Naive thymus-derived CD4-positive, alpha-beta T cell (primary cell): ENCODE measurements around the gene GPRIN1. TPM values are rescaled to one million over a fixed set of nuclear protein-coding genes. Genes with fewer than 3 reads are reported as not detected.
A peak's percentile ranks its signal among the peaks of the same experiment; 100 is the strongest.

Source experiments
- ATAC-seq: fragments of 150-1000 bp; cut with Tn5 transposase; 2 replicates; pipeline ENCODE4 v1.10.0; 2021; ENCODE audit warnings: mild to moderate bottlenecking, moderate library complexity
- CTCF ChIA-PET: fragments of 350-600 bp; sonication (Branson Sonifier 250); formaldehyde crosslinking; loops from one replicate; lab custom pipeline; 2021; ENCODE audit warnings: antibody characterized with exemption; lab: Charles Lee
- POLR2A ChIA-PET: fragments of 350-600 bp; sonication (Branson Sonifier 250); formaldehyde crosslinking; loops from one replicate; lab custom pipeline; 2021; ENCODE audit warnings: antibody characterized with exemption, inconsistent platforms; lab: Charles Lee
- DNase-seq, 9 donors: peaks; one replicate each; pipeline versions ENCODE4 v3.0.0 to v3.0.0-alpha.2; 2020 to 2022; ENCODE audit warnings: mixed read lengths in 1 of 9
- H3K27ac ChIP-seq: one replicate; pipeline ENCODE4 v1.7.0; 2013; ENCODE audit warnings: mild to moderate bottlenecking, low read depth, low read length, moderate library complexity
- H3K27me3 ChIP-seq, 2 donors: one replicate each; pipeline ENCODE4 v1.7.0; 2013; ENCODE audit warnings: low read length in 2 of 2, mild to moderate bottlenecking in 2 of 2, moderate library complexity in 2 of 2; ENCODE audit not compliant: control insufficient read depth in 2 of 2, insufficient read depth in 2 of 2
- H3K36me3 ChIP-seq, 3 experiments: 1 replicate in 2 of 3; 2 replicates in 1 of 3; pipeline ENCODE4 v1.7.0; 2013; ENCODE audit warnings: low read length in 3 of 3, mild to moderate bottlenecking in 3 of 3, moderate library complexity in 1 of 3; ENCODE audit not compliant: insufficient read depth in 3 of 3, control insufficient read depth in 2 of 3
- H3K4me1 ChIP-seq, 2 donors: one replicate each; pipeline ENCODE4 v1.7.0; 2013; ENCODE audit warnings: low read length in 2 of 2, mild to moderate bottlenecking in 2 of 2, moderate library complexity in 1 of 2; ENCODE audit not compliant: control insufficient read depth in 2 of 2, insufficient read depth in 2 of 2
- H3K4me3 ChIP-seq: 2 replicates; pipeline ENCODE4 v1.7.0; 2013; ENCODE audit warnings: mild to moderate bottlenecking, low read length
- H3K9me3 ChIP-seq, 3 experiments: 1 replicate in 2 of 3; 2 replicates in 1 of 3; pipeline ENCODE4 v1.7.0; 2013; ENCODE audit warnings: low read length in 3 of 3; ENCODE audit not compliant: control insufficient read depth in 2 of 3
- H3K27ac Mint-ChIP-seq, 9 donors: one replicate each; pipeline ENCODE4 v1.8.0; 2020 to 2022; ENCODE audit warnings: mixed read lengths in 9 of 9, mild to moderate bottlenecking in 8 of 9, moderate library complexity in 5 of 9, inconsistent platforms in 2 of 9
- H3K27me3 Mint-ChIP-seq, 5 donors: one replicate each; pipeline ENCODE4 v1.8.0; 2021 to 2022; ENCODE audit warnings: mixed read lengths in 5 of 5, mild to moderate bottlenecking in 1 of 5
- H3K36me3 Mint-ChIP-seq, 5 donors: one replicate each; pipeline ENCODE4 v1.8.0; 2020 to 2022; ENCODE audit warnings: mixed read lengths in 5 of 5, mild to moderate bottlenecking in 3 of 5, inconsistent platforms in 1 of 5
- H3K4me1 Mint-ChIP-seq, 7 donors: one replicate each; pipeline ENCODE4 v1.8.0; 2020 to 2022; ENCODE audit warnings: mixed read lengths in 7 of 7, mild to moderate bottlenecking in 3 of 7, inconsistent platforms in 1 of 7
- H3K4me3 Mint-ChIP-seq, 10 donors: one replicate each; pipeline ENCODE4 v1.8.0; 2020 to 2022; ENCODE audit warnings: mild to moderate bottlenecking in 10 of 10, mixed read lengths in 10 of 10, moderate library complexity in 6 of 10, inconsistent platforms in 2 of 10
- H3K9me3 Mint-ChIP-seq, 11 donors: one replicate each; pipeline ENCODE4 v1.8.0; 2020 to 2022; ENCODE audit warnings: mixed read lengths in 11 of 11, mild to moderate bottlenecking in 4 of 11, inconsistent platforms in 1 of 11, moderate library complexity in 1 of 11
- intact Hi-C, 2 donors: fragments of 100-400 bp; cut with micrococcal nuclease; formaldehyde crosslinking; loops; one replicate each; pipeline ENCODE4 v1.15.1; 2023
- polyA plus RNA-seq, 2 donors: library from polyadenylated mRNA; unstranded; fragments of 300-500 nt; fragmentation: Illumina TruSeq; gene quantifications; one replicate each; pipeline ENCODE4 v1.2.3, GENCODE V29; 2021
- total RNA-seq, 6 experiments: library from RNA in 5 of 6; stranded (reverse) in 5 of 6; gene quantifications; 1 replicate in 5 of 6; 2 replicates in 1 of 6; pipeline ENCODE4 v1.2.3 and lab custom pipeline; 2021 to 2026

Gene GPRIN1
- total and polyA plus RNA-seq, 7 experiments from 2014 or later: 0.08 to 2.3 (median 0.32) TPM; not detected in 3

DNA sequence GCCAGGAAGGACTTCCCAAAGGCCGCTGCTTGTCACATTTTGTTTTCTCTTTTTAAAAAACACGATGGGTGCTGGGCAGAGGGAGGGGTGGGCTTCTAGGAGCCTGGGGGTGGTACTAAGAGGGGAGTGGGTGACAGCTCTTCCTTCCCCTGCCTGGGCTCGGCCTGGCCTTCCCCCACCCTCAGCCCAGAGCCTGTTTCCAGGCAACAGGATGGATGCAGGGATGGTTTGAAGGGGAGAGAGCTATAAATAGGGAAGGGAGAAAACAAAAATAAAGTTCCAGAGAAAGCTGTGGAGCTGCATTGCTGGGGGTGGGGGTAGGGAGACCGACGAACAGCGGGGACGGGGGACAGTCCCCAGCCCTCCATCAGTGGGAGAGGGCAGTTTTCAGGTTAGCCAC is 6.6 kb upstream of the GPRIN1 start:
- peak overlapping the region in 1 of 10 donors; percentile 30 for H3K4me3 Mint-ChIP-seq
- peaks cover 0 to 4% (median 0%) of the 10 kb centered on the region in 11 donors for H3K9me3 Mint-ChIP-seq
- DNase-seq: no peak
- Histone ChIP-seq H3K9me3 (no peaks in the 10 kb centered on the region), H3K27ac (no peak overlapping the region), H3K4me1 (peaks cover 0 to 14% of the 10 kb centered on the region in 2 donors), H3K4me3 (no peak overlapping the region), H3K27me3 (peaks cover 4 to 8% of the 10 kb centered on the region in 2 donors), H3K36me3 (no peaks in the 10 kb centered on the region)
- peaks cover 53 to 93% (median 60%) of the 10 kb centered on the region in 5 donors for H3K27me3 Mint-ChIP-seq
- H3K27ac Mint-ChIP-seq: no peak overlapping the region
- peaks cover 0 to 14% (median 4%) of the 10 kb centered on the region in 5 donors for H3K36me3 Mint-ChIP-seq
- H3K4me1 Mint-ChIP-seq: peaks cover 8 to 23% (median 14%) of the 10 kb centered on the region in 7 donors
- intact Hi-C loops: no loop called here
- POLR2A ChIA-PET: no interaction called here
- ATAC-seq: no peak
- CTCF ChIA-PET: no interaction called here

- Histone ChIP-seq H3K36me3 (no peaks in the 10 kb centered on the region), H3K9me3 (no peaks in the 10 kb centered on the region), H3K27ac (no peak overlapping the region), H3K4me3 (no peak overlapping the region), H3K27me3 (peaks cover 7 to 11% of the 10 kb centered on the region in 2 donors), H3K4me1 (peaks cover 3 to 12% of the 10 kb centered on the region in 2 donors)
- H3K4me3 Mint-ChIP-seq: no peak overlapping the region
- peaks cover 0 to 5% (median 0%) of the 10 kb centered on the region in 11 donors for H3K9me3 Mint-ChIP-seq
- ChIA-PET POLR2A (no interaction called here), CTCF (interaction anchor here (0.7 kb wide), 1 partner anchor 836 kb away, joined by 8 read pairs; no protein-coding TSS in a partner anchor)
- peaks cover 47 to 83% (median 57%) of the 10 kb centered on the region in 5 donors for H3K27me3 Mint-ChIP-seq
- H3K27ac Mint-ChIP-seq: no peak overlapping the region
- H3K36me3 Mint-ChIP-seq: peaks cover 0 to 16% (median 0%) of the 10 kb centered on the region in 5 donors
- DNase-seq (no peak), ATAC-seq (no peak)
- intact Hi-C loops: no loop called here
- peaks cover 0 to 23% (median 12%) of the 10 kb centered on the region in 7 donors for H3K4me1 Mint-ChIP-seq
Observed at GRCh38 chr5:176614805-176615478, 5.0 kb upstream of the GPRIN1 start.

DNA sequence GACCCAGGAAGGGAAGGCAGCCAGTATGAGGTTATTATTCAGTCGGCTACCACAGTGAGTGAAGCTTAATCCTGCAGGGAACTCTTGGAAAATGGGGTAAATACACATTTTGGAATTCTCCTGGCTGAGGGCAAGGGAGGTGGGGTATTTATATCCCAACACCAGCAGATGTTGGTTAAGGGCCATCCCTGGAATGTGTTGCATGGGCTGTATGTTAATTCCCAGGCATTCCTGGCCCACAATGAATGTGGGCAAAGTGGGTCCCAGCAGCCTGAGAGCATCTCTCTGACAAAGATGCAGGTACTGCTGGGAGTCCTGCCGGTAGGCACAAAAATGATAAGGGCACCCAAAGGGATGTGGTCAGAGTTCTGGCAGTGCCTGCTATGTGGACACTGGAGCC is 2.9 kb upstream of the GPRIN1 start:
- POLR2A ChIA-PET: no interaction called here
- intact Hi-C loops: no loop called here
- CTCF ChIA-PET: no interaction called here
- peaks cover 4 to 17% (median 12%) of the 10 kb centered on the region in 7 donors for H3K4me1 Mint-ChIP-seq
- H3K27me3 ChIP-seq: peaks cover 3 to 5% of the 10 kb centered on the region in 2 donors
- H3K27ac ChIP-seq: no peak overlapping the region
- no peaks in the 10 kb centered on the region for H3K9me3 ChIP-seq
- H3K4me3 Mint-ChIP-seq: no peak overlapping the region
- no peak overlapping the region for H3K27ac Mint-ChIP-seq
- H3K4me3 ChIP-seq: no peak overlapping the region
- H3K27me3 Mint-ChIP-seq: peaks cover 46 to 70% (median 53%) of the 10 kb centered on the region in 5 donors
- DNase-seq: no peak
- peaks cover 0 to 7% (median 0%) of the 10 kb centered on the region in 11 donors for H3K9me3 Mint-ChIP-seq
- H3K36me3 Mint-ChIP-seq: peaks cover 0 to 14% (median 3%) of the 10 kb centered on the region in 5 donors
- peaks cover 3 to 4% of the 10 kb centered on the region in 2 donors for H3K4me1 ChIP-seq
- ATAC-seq: no peak
- no peaks in the 10 kb centered on the region for H3K36me3 ChIP-seq

GRCh38 chr5:176612008-176612407 is 2.1 kb upstream of the GPRIN1 start:
- Mint-ChIP-seq H3K36me3 (peaks cover 0 to 9% (median 0%) of the 10 kb centered on the region in 5 donors), H3K27ac (peak overlapping the region in 1 of 9 donors; percentile 12), H3K9me3 (peaks cover 0 to 7% (median 0%) of the 10 kb centered on the region in 11 donors), H3K4me1 (peaks cover 4 to 17% (median 12%) of the 10 kb centered on the region in 7 donors), H3K27me3 (peaks cover 37 to 65% (median 44%) of the 10 kb centered on the region in 5 donors), H3K4me3 (peak overlapping the region in 3 of 10 donors; percentile 15 to 73 (median 26))
- ATAC-seq (no peak), DNase-seq (no peak)
- ChIA-PET POLR2A (no interaction called here), CTCF (no interaction called here)
- Histone ChIP-seq H3K27ac (no peak overlapping the region), H3K4me3 (no peak overlapping the region), H3K27me3 (peaks cover 3 to 5% of the 10 kb centered on the region in 2 donors), H3K4me1 (peaks cover 3 to 4% of the 10 kb centered on the region in 2 donors), H3K36me3 (no peaks in the 10 kb centered on the region), H3K9me3 (no peaks in the 10 kb centered on the region)
- intact Hi-C loops: no loop called here

- DNase-seq (peak in 8 of 9 donors; percentile 24 to 69 (median 52)), ATAC-seq (no peak)
- H3K4me3 Mint-ChIP-seq: peak overlapping the region in 4 of 10 donors; percentile 22 to 73 (median 26)
- H3K4me3 ChIP-seq: no peak overlapping the region
- peaks cover 0 to 7% (median 0%) of the 10 kb centered on the region in 11 donors for H3K9me3 Mint-ChIP-seq
- peaks cover 3 to 5% of the 10 kb centered on the region in 2 donors for H3K27me3 ChIP-seq
- H3K27me3 Mint-ChIP-seq: peaks cover 31 to 59% (median 40%) of the 10 kb centered on the region in 5 donors
- no peaks in the 10 kb centered on the region for H3K9me3 ChIP-seq
- peaks cover 3 to 4% of the 10 kb centered on the region in 2 donors for H3K4me1 ChIP-seq
- H3K36me3 ChIP-seq: no peaks in the 10 kb centered on the region
- no peak overlapping the region for H3K27ac ChIP-seq
- POLR2A ChIA-PET: no interaction called here
- H3K36me3 Mint-ChIP-seq: peaks cover 0 to 9% (median 0%) of the 10 kb centered on the region in 5 donors
- intact Hi-C loops: loop anchor here (2.0 kb wide), 1 partner anchor 35 kb away; the partner anchor contains the start of gene TSPAN17 (in 2 of the 2)
- CTCF ChIA-PET: interaction anchor here (0.6 kb wide), 1 partner anchor 743 kb away, joined by 3 read pairs; no protein-coding TSS in a partner anchor
- H3K4me1 Mint-ChIP-seq: peaks cover 4 to 17% (median 12%) of the 10 kb centered on the region in 7 donors
- peak overlapping the region in 2 of 9 donors; percentile 12 to 26 for H3K27ac Mint-ChIP-seq
Observed at GRCh38 chr5:176611435-176611834, 1.5 kb upstream of the GPRIN1 start.

DNA sequence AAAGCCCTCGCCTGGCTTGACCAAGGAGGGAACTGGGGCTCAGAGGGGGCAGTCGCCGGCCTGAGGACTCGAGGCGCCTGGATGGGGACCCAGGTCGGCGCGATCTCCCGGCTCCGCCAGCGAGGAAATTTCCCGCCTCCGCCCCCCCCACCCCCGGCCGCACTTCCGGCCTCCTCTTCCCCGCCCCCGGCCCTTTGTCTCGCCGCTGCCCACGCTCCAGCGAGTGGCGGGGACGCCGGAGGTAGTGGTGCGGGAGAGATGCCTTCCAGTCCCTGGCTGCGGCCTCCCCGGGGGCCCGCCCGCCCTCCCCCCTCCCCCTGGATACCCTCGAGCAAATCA is 448 bp upstream of the GPRIN1 start:
- Histone ChIP-seq H3K4me1 (peaks cover 3 to 4% of the 10 kb centered on the region in 2 donors), H3K27me3 (peaks cover 3 to 5% of the 10 kb centered on the region in 2 donors), H3K36me3 (no peaks in the 10 kb centered on the region), H3K4me3 (no peak overlapping the region), H3K9me3 (no peaks in the 10 kb centered on the region), H3K27ac (no peak overlapping the region)
- intact Hi-C loops: loop anchor here (1.0 to 2.0 kb wide), 2 partner anchors 9 to 36 kb away; partner anchors contain the start of gene TSPAN17 (in 2 of the 2)
- Mint-ChIP-seq H3K36me3 (peaks cover 0 to 6% (median 0%) of the 10 kb centered on the region in 5 donors), H3K27me3 (peaks cover 23 to 49% (median 30%) of the 10 kb centered on the region in 5 donors), H3K9me3 (peaks cover 0 to 7% (median 0%) of the 10 kb centered on the region in 11 donors), H3K4me3 (peak overlapping the region in 9 of 10 donors; percentile 50 to 80 (median 73)), H3K4me1 (peaks cover 4 to 17% (median 12%) of the 10 kb centered on the region in 7 donors), H3K27ac (no peak overlapping the region)
- ChIA-PET POLR2A (no interaction called here), CTCF (no interaction called here)
- ATAC-seq (no peak), DNase-seq (no peak)
